Astrocyte (in vitro differentiated cells and primary cell): ENCODE data around the gene RAB40AL. TPM values are rescaled to one million over a fixed set of nuclear protein-coding genes. Genes with fewer than 3 reads are reported as not detected.

Experiments
- DNase-seq: peaks from one replicate; pipeline ENCODE4 v3.0.0-alpha.2; 2010; ENCODE audit warnings: low read depth
- FAIRE-seq: peaks from 2 replicates; lab custom pipeline; 2011; peaks lifted over from hg19 to GRCh38; lab: Jason Lieb, UNC
- H2AFZ ChIP-seq: 2 replicates; pipeline ENCODE4 v1.6.0; 2012; ENCODE audit warnings: low read depth, low read length, inconsistent platforms
- H3K27ac ChIP-seq: 2 replicates; pipeline ENCODE4 v1.5.1; 2011; ENCODE audit warnings: low read depth, low read length, inconsistent platforms
- H3K27me3 ChIP-seq: 2 replicates; pipeline ENCODE4 v1.6.0; 2011; ENCODE audit warnings: low read length, inconsistent platforms; ENCODE audit not compliant: insufficient read depth
- H3K36me3 ChIP-seq: 2 replicates; pipeline ENCODE4 v1.5.1; 2011; ENCODE audit warnings: low read length, inconsistent platforms; ENCODE audit not compliant: insufficient read depth
- H3K4me1 ChIP-seq: 2 replicates; pipeline ENCODE4 v1.5.1; 2011; ENCODE audit warnings: low read length, inconsistent platforms; ENCODE audit not compliant: insufficient read depth
- H3K4me2 ChIP-seq: 2 replicates; pipeline ENCODE4 v1.6.0; 2012; ENCODE audit warnings: low read length, inconsistent platforms
- H3K4me3 ChIP-seq: 2 replicates; pipeline ENCODE4 v1.5.1; 2011; ENCODE audit warnings: low read depth, mild to moderate bottlenecking, low read length, inconsistent platforms; ENCODE audit not compliant: insufficient read depth
- H3K79me2 ChIP-seq: 2 replicates; pipeline ENCODE4 v1.6.0; 2012; ENCODE audit warnings: mild to moderate bottlenecking, low read length, inconsistent platforms; ENCODE audit not compliant: insufficient read depth
- H3K9ac ChIP-seq: 2 replicates; pipeline ENCODE4 v1.6.0; 2012; ENCODE audit warnings: mild to moderate bottlenecking, low read length, inconsistent platforms
- H3K9me3 ChIP-seq: 2 replicates; pipeline ENCODE4 v1.5.1; 2012; ENCODE audit warnings: low read depth, mild to moderate bottlenecking, low read length, inconsistent platforms; ENCODE audit not compliant: insufficient read depth
- H4K20me1 ChIP-seq: 2 replicates; pipeline ENCODE4 v1.6.0; 2012; ENCODE audit warnings: low read length, inconsistent platforms; ENCODE audit not compliant: insufficient read depth
- H3K27ac Mint-ChIP-seq: one replicate; pipeline ENCODE4 v1.8.0; 2021; ENCODE audit warnings: mild to moderate bottlenecking, mixed read lengths; ENCODE audit not compliant: unreplicated experiment
- H3K27me3 Mint-ChIP-seq: one replicate; pipeline ENCODE4 v1.8.0; 2021; ENCODE audit warnings: low read depth, mixed read lengths; ENCODE audit not compliant: unreplicated experiment
- H3K36me3 Mint-ChIP-seq: one replicate; pipeline ENCODE4 v1.8.0; 2021; ENCODE audit warnings: low read depth, mixed read lengths; ENCODE audit not compliant: unreplicated experiment
- H3K4me1 Mint-ChIP-seq: one replicate; pipeline ENCODE4 v1.8.0; 2021; ENCODE audit warnings: low read depth, mixed read lengths; ENCODE audit not compliant: unreplicated experiment
- H3K4me3 Mint-ChIP-seq: one replicate; pipeline ENCODE4 v1.8.0; 2021; ENCODE audit warnings: mild to moderate bottlenecking, moderate library complexity, mixed read lengths; ENCODE audit not compliant: unreplicated experiment
- H3K9me3 Mint-ChIP-seq: one replicate; pipeline ENCODE4 v1.8.0; 2021; ENCODE audit warnings: mild to moderate bottlenecking, mixed read lengths; ENCODE audit not compliant: unreplicated experiment
- CTCF ChIP-seq: IDR thresholded peaks from 2 replicates; pipeline ENCODE4 v1.5.1; 2011; ENCODE audit warnings: low read depth, mild to moderate bottlenecking, inconsistent platforms, low read length, moderate library complexity; ENCODE audit not compliant: insufficient read depth
- EZH2 ChIP-seq: IDR thresholded peaks from 2 replicates; pipeline ENCODE4 v1.6.1; 2012; ENCODE audit warnings: mild to moderate bottlenecking, low read length, inconsistent platforms; ENCODE audit not compliant: insufficient read depth
- total RNA-seq: library from RNA; stranded (reverse); gene quantifications from 2 replicates; pipeline ENCODE4 v1.2.1, GENCODE V29; 2021

The RAB40AL gene
- total RNA-seq, 1 donor from 2014 or later, result 0.25 TPM

- TF ChIP-seq CTCF, result no peak
- TF ChIP-seq EZH2, result no peak
- Histone ChIP-seq H3K27me3 (no peaks in the 10 kb centered on the region), H3K9me3 (no peaks in the 10 kb centered on the region), H3K4me2 (peak overlapping the region; percentile 52), H3K36me3 (no peaks in the 10 kb centered on the region), H3K9ac (peak overlapping the region; percentile 45), H4K20me1 (no peaks in the 10 kb centered on the region), H3K4me1 (peaks cover 14% of the 10 kb centered on the region), H3K27ac (peak overlapping the region; percentile 82), H3K79me2 (no peaks in the 10 kb centered on the region), H2AFZ (no peak overlapping the region), H3K4me3 (no peak overlapping the region)
- DNase-seq, result no peak
- peaks cover 6% of the 10 kb centered on the region for H3K4me1 Mint-ChIP-seq
- no peaks in the 10 kb centered on the region for H3K9me3 Mint-ChIP-seq
- H3K36me3 Mint-ChIP-seq, result no peaks in the 10 kb centered on the region
- no peaks in the 10 kb centered on the region for H3K27me3 Mint-ChIP-seq
- H3K4me3 Mint-ChIP-seq, result no peak overlapping the region
- no peak for FAIRE-seq
- H3K27ac Mint-ChIP-seq, result no peak overlapping the region
Observed at GRCh38 chrX:102958794-102959193, 21.7 kb downstream of the RAB40AL start.

- H3K27ac Mint-ChIP-seq, result no peak overlapping the region
- no peaks in the 10 kb centered on the region for H3K36me3 Mint-ChIP-seq
- no peaks in the 10 kb centered on the region for H3K27me3 Mint-ChIP-seq
- Histone ChIP-seq H3K36me3 (no peaks in the 10 kb centered on the region), H3K4me3 (no peak overlapping the region), H3K27me3 (no peaks in the 10 kb centered on the region), H3K4me1 (peaks cover 14% of the 10 kb centered on the region), H3K9ac (peak overlapping the region; percentile 45), H4K20me1 (no peaks in the 10 kb centered on the region), H3K79me2 (no peaks in the 10 kb centered on the region), H3K4me2 (peak overlapping the region; percentile 52), H2AFZ (no peak overlapping the region), H3K27ac (peak overlapping the region; percentile 82), H3K9me3 (no peaks in the 10 kb centered on the region)
- TF ChIP-seq EZH2, result no peak
- no peak for TF ChIP-seq CTCF
- H3K4me1 Mint-ChIP-seq, result peaks cover 6% of the 10 kb centered on the region
- H3K9me3 Mint-ChIP-seq, result no peaks in the 10 kb centered on the region
- DNase-seq (peak; percentile 77), FAIRE-seq (peak; percentile 98)
- no peak overlapping the region for H3K4me3 Mint-ChIP-seq
Observed at GRCh38 chrX:102959471-102959870, 22.4 kb downstream of the RAB40AL start.

GRCh38 chrX:102963955-102964354, 26.9 kb downstream of the RAB40AL start:
- H3K4me3 ChIP-seq, result no peak overlapping the region
- TF ChIP-seq EZH2, result no peak
- no peak for TF ChIP-seq CTCF
- H3K27ac Mint-ChIP-seq, result no peak overlapping the region
- no peaks in the 10 kb centered on the region for H3K27me3 ChIP-seq
- H3K27ac ChIP-seq, result no peak overlapping the region
- H3K4me2 ChIP-seq, result no peak overlapping the region
- no peak for DNase-seq
- no peaks in the 10 kb centered on the region for H3K9me3 ChIP-seq
- H3K4me3 Mint-ChIP-seq, result no peak overlapping the region
- H3K36me3 ChIP-seq, result no peaks in the 10 kb centered on the region
- peaks cover 6% of the 10 kb centered on the region for H3K9me3 Mint-ChIP-seq
- H3K36me3 Mint-ChIP-seq, result no peaks in the 10 kb centered on the region
- H3K4me1 Mint-ChIP-seq, result no peaks in the 10 kb centered on the region
- H2AFZ ChIP-seq, result no peak overlapping the region
- no peaks in the 10 kb centered on the region for H3K79me2 ChIP-seq
- H3K9ac ChIP-seq, result no peak overlapping the region
- H3K4me1 ChIP-seq, result peaks cover 11% of the 10 kb centered on the region
- H3K27me3 Mint-ChIP-seq, result no peaks in the 10 kb centered on the region
- peak; percentile 29 for FAIRE-seq
- no peaks in the 10 kb centered on the region for H4K20me1 ChIP-seq
